ENCODE data around the gene KRT3. TPM values are rescaled to one million over a fixed set of nuclear protein-coding genes. Genes with fewer than 3 reads are reported as not detected.
A peak's percentile ranks its signal among the peaks of the same experiment; 100 is the strongest.

KRT3 gene
- total RNA-seq, 1 donor, result not detected

DNA sequence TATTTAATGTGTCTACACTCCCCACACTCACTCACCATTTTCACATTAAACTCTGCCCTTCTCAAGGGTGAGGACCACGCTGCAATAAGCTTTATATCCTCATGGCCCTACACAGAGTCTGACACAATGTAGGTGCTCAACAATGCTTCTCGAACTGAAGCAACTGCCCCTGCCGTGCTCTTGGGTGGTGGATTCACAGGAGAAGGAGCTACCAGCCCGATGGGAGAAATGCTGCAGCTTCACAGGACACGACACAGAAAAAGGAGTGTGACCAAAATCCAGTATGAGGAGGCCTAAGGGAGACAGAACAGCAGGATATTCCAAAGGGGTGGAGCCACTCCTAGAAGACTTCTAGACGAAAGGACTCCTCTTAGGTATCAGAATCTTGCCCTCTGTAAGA is 6.5 kb upstream of the KRT3 start:
- Histone ChIP-seq H3K4me1 (ENCODE audit: insufficient read depth, low read length) (peaks cover 11% of the 10 kb centered on the region), H3K27me3 (ENCODE audit: insufficient read depth, low read length) (peaks cover under 1% of the 10 kb centered on the region), H3K9me3 (ENCODE audit: low read depth, low read length) (no peaks in the 10 kb centered on the region), H4K20me1 (ENCODE audit: insufficient read depth, low read length) (no peaks in the 10 kb centered on the region), H3K79me2 (ENCODE audit: insufficient read depth, low read length) (no peaks in the 10 kb centered on the region), H3K4me3 (ENCODE audit: insufficient read depth, low read length) (no peak overlapping the region), H3K4me2 (ENCODE audit: insufficient read depth, low read length) (no peak overlapping the region), H3K36me3 (ENCODE audit: insufficient read depth, low read length) (no peaks in the 10 kb centered on the region), H3K27ac (ENCODE audit: low read depth, low read length) (no peak overlapping the region), H2AFZ (ENCODE audit: low read length) (no peak overlapping the region)
- peak; percentile 50 for DNase-seq (ENCODE audit: insufficient read length, low spot score, missing footprints)
- TF ChIP-seq, protein P1, sequence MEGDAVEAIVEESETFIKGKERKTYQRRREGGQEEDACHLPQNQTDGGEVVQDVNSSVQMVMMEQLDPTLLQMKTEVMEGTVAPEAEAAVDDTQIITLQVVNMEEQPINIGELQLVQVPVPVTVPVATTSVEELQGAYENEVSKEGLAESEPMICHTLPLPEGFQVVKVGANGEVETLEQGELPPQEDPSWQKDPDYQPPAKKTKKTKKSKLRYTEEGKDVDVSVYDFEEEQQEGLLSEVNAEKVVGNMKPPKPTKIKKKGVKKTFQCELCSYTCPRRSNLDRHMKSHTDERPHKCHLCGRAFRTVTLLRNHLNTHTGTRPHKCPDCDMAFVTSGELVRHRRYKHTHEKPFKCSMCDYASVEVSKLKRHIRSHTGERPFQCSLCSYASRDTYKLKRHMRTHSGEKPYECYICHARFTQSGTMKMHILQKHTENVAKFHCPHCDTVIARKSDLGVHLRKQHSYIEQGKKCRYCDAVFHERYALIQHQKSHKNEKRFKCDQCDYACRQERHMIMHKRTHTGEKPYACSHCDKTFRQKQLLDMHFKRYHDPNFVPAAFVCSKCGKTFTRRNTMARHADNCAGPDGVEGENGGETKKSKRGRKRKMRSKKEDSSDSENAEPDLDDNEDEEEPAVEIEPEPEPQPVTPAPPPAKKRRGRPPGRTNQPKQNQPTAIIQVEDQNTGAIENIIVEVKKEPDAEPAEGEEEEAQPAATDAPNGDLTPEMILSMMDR (IDR thresholded peaks at IDR 0.05; ENCODE audit: extremely low read depth, low read depth, low read length), result no peak

GRCh38 chr12:52801773-52802172 is 5.9 kb upstream of the KRT3 start:
- Histone ChIP-seq H3K4me1 (ENCODE audit: insufficient read depth, low read length) (peaks cover 11% of the 10 kb centered on the region), H3K79me2 (ENCODE audit: insufficient read depth, low read length) (no peaks in the 10 kb centered on the region), H2AFZ (ENCODE audit: low read length) (no peak overlapping the region), H3K4me2 (ENCODE audit: insufficient read depth, low read length) (no peak overlapping the region), H4K20me1 (ENCODE audit: insufficient read depth, low read length) (no peaks in the 10 kb centered on the region), H3K9me3 (ENCODE audit: low read depth, low read length) (no peaks in the 10 kb centered on the region), H3K27me3 (ENCODE audit: insufficient read depth, low read length) (no peaks in the 10 kb centered on the region), H3K27ac (ENCODE audit: low read depth, low read length) (no peak overlapping the region), H3K4me3 (ENCODE audit: insufficient read depth, low read length) (no peak overlapping the region), H3K36me3 (ENCODE audit: insufficient read depth, low read length) (no peaks in the 10 kb centered on the region)
- TF ChIP-seq, protein P1 (IDR thresholded peaks at IDR 0.05; ENCODE audit: extremely low read depth, low read depth, low read length), result no peak
- no peak for DNase-seq (ENCODE audit: insufficient read length, low spot score, missing footprints)

DNA sequence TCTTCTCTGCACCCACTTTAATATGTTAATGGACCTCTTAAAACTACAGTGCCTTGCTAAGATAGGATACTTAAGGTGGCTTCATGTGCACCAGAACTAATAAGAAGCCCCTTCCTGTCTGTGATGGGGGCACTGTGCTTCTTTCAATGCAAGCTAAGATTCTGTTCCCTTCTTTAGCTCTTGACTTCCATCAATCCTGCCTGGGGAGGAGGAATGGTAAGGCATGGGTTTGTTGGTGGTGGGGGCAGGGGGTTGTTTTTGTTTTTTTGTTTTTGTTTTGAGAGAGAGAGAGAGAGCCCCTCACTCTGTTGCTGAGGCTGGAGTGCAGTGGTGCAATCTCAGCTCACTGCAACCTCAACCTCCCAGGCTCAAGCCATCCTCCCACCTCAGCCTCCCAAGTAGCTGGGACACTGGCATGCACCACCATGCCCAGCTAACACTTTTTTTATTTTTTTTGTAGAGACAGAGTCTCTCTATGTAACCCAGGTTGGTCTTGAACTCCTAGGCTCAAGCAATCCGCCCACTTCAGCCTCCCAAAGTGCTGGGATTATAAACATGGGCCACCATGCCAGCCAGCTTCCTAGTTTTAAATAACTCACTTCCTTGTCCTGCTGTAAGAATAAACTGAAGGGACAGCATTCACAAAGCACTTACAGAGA is 4.5 kb upstream of the KRT3 start:
- no peaks in the 10 kb centered on the region for H3K9me3 ChIP-seq (ENCODE audit: low read depth, low read length)
- H2AFZ ChIP-seq (ENCODE audit: low read length), result no peak overlapping the region
- H3K36me3 ChIP-seq (ENCODE audit: insufficient read depth, low read length), result no peaks in the 10 kb centered on the region
- H3K4me3 ChIP-seq (ENCODE audit: insufficient read depth, low read length), result no peak overlapping the region
- TF ChIP-seq, protein P1 (IDR thresholded peaks at IDR 0.05; ENCODE audit: extremely low read depth, low read depth, low read length), result no peak
- no peaks in the 10 kb centered on the region for H3K79me2 ChIP-seq (ENCODE audit: insufficient read depth, low read length)
- H3K4me2 ChIP-seq (ENCODE audit: insufficient read depth, low read length), result no peak overlapping the region
- no peak overlapping the region for H3K27ac ChIP-seq (ENCODE audit: low read depth, low read length)
- H3K27me3 ChIP-seq (ENCODE audit: insufficient read depth, low read length), result no peaks in the 10 kb centered on the region
- no peak for DNase-seq (ENCODE audit: insufficient read length, low spot score, missing footprints)
- H3K4me1 ChIP-seq (ENCODE audit: insufficient read depth, low read length), result peaks cover 11% of the 10 kb centered on the region
- no peaks in the 10 kb centered on the region for H4K20me1 ChIP-seq (ENCODE audit: insufficient read depth, low read length)

DNA sequence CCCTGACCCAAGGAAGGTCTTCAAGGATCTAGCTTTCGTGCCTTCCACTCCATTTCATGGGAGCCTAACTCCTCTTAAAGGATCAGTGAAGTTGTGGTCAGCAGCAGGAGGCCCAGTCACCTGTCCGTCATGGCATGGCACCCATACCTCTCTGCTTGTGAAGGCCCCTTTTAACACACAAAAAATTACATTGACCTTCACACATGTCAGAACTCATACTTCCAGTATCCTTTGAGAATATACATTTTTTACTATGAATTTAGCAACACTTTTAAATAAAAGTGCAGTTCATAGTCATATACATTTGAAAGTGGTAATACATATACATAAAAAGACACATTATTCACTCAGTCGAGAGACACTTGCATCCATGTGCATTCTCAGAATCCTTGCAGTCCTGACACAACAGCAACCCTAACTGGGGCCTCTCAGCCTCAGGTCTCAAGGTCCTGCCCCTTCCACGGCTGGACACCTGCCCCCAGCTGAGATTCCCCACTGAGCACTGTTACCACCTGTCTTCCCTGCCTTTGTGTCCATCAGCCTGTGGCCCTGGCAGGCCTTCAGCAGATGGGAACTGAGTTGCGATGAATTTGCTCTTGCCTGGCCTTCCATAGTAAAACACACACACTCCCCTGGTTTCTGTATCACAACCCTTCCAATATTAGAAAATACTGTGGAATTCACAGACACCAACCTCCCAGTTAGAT is 3.7 kb upstream of the KRT3 start:
- H4K20me1 ChIP-seq (ENCODE audit: insufficient read depth, low read length), result no peaks in the 10 kb centered on the region
- H3K27ac ChIP-seq (ENCODE audit: low read depth, low read length), result no peak overlapping the region
- no peak overlapping the region for H3K4me3 ChIP-seq (ENCODE audit: insufficient read depth, low read length)
- H2AFZ ChIP-seq (ENCODE audit: low read length), result no peak overlapping the region
- peaks cover 11% of the 10 kb centered on the region for H3K4me1 ChIP-seq (ENCODE audit: insufficient read depth, low read length)
- no peaks in the 10 kb centered on the region for H3K27me3 ChIP-seq (ENCODE audit: insufficient read depth, low read length)
- H3K79me2 ChIP-seq (ENCODE audit: insufficient read depth, low read length), result no peaks in the 10 kb centered on the region
- DNase-seq (ENCODE audit: insufficient read length, low spot score, missing footprints), result no peak
- TF ChIP-seq, protein P1 (IDR thresholded peaks at IDR 0.05; ENCODE audit: extremely low read depth, low read depth, low read length), result no peak
- H3K36me3 ChIP-seq (ENCODE audit: insufficient read depth, low read length), result no peaks in the 10 kb centered on the region
- no peak overlapping the region for H3K4me2 ChIP-seq (ENCODE audit: insufficient read depth, low read length)
- H3K9me3 ChIP-seq (ENCODE audit: low read depth, low read length), result no peaks in the 10 kb centered on the region

Measured in osteoblast (primary cell).